ENCODE measurements around the gene GFY.
"Not testable (repeated sequence)": the region's sequence is repeated elsewhere in the genome, so short reads cannot be mapped to it uniquely, and the experiment has no call there.

Gene GFY

DNA sequence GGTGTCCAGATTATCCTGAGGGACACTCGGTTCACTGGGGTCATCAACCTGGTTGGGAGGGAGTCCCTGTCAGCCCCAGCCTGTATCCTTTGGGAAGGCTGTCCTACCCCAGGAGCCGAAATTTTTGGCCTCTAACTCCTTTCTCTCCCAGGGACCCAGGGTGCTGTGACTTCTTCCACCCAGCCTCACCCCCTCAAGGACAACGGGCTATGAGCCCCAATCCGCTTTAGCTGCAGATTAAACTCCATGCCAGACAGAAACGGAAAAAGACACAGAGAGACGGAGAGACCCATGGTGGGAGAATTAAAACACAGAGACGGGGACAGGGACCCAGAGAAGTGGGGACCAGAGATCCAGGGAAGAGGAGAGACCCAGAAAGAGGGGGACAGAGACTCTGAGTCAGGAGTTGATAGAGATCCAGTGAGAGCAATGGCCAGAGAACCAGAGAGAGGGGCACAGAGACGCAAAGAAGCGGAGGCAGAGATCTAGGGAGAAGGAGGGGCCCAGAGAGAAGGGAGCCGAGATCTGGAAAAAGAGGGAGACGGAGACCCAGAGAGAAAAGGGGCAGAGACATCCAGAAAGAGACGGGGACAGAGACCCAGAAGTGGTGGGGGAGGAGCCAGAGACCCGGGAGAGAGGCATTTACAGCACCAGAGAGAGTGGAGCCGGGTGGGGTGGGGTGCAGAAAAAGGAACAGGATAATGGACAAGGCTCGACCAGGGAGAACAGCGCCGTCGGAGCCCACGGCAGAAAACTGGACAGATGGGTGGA, 15.4 kb downstream of the GFY start:
- H3K4me3 ChIP-seq (ENCODE audit: low read depth, low read length): no peak overlapping the region
- no peak for DNase-seq (ENCODE audit: low read depth)
- no peak for TF ChIP-seq CTCF (conservative IDR thresholded peaks at IDR 0.05; ENCODE audit: low read depth, low read length)

DNA sequence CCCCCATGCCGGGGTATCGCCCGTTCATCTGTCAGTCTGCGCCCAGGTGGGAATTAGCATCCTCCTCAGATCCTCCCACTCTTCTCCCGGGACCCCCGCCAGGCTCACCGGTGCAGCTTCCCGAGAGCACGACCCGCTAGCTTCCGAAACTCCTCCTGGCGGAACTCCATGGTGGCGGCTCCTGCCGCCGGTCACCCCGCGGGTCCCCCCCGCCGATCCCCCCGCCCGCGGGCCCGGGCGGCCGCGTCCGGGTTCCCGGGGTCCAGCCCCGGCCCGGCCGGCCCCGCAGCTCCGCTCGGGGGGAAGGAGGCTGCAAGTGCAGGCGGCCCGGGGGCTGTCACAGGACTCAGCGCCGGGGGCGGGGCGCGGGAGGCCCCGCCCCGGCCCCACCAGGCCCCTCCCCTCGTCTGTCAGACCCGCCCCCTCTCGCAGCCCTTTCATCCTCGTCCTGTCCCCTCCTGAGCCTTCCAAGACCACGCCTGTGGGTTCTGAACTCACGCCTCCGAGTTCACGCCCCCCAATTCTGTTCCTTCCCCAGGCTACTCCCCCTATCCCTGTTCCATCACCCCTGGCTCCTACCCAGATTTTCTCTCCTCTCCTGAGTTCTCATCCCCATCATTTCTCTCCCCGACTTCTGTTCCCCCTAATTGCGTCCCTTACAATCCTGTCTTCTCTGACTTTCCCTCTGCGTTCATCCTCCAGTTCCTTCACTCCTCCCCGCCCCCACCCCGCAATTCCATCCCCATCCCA, 16.2 kb downstream of the GFY start, which contains the start of gene SLC17A7:
SLC17A7 (minus strand) TSS at position 318 of the 750 bp plus-strand sequence; CDS start at position 170, 148 bp downstream.
- DNase-seq (ENCODE audit: low read depth): no peak
- H3K4me3 ChIP-seq (ENCODE audit: low read depth, low read length): no peak within 1 kb of the TSS
- TF ChIP-seq CTCF (conservative IDR thresholded peaks at IDR 0.05; ENCODE audit: low read depth, low read length): no peak

DNA sequence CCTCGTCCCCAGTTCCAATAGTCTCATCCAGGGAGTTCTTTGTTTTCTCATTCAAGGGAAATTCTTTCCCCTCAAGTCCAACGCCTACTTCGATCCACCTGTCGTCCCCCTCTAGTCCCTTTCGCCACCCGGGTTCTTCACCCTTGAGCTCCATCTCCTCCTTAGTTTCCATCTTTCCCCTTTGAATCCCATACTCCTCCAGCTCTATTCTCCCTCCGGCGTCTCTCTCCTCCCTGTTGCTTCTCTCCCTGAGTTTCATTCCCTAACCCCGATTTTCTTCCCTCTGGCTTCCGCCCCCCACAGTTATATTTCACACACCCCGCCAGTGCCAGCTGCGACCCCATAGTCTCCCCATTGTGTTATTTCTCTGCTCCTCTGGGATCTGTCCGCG, 16.8 kb downstream of the GFY start:
- no peak overlapping the region for H3K4me3 ChIP-seq (ENCODE audit: low read depth, low read length)
- TF ChIP-seq CTCF (conservative IDR thresholded peaks at IDR 0.05; ENCODE audit: low read depth, low read length): no peak
- no peak for DNase-seq (ENCODE audit: low read depth)

DNA sequence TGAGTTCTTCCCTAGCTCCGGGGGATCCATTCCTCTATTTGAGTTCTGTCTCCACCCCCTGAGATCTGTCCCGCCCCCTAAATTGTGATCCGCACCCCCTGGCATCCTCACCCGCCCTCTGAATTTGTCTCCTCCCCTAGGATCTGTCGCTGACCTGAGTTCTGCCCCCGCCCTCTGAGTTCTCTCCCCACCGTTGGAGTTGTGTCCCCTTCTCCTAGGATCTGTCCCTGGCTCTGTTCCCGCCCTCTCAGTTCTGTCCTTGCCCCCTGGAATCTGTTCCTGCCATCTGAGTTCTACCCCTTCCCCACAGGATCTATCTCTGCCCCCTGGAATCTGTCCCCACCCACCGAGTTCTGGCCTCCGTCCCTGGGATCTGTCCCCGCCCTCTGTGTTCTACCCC, 17.2 kb downstream of the GFY start:
- TF ChIP-seq CTCF (conservative IDR thresholded peaks at IDR 0.05; ENCODE audit: low read depth, low read length): no peak
- no peak overlapping the region for H3K4me3 ChIP-seq (ENCODE audit: low read depth, low read length)
- no peak for DNase-seq (ENCODE audit: low read depth)

DNA sequence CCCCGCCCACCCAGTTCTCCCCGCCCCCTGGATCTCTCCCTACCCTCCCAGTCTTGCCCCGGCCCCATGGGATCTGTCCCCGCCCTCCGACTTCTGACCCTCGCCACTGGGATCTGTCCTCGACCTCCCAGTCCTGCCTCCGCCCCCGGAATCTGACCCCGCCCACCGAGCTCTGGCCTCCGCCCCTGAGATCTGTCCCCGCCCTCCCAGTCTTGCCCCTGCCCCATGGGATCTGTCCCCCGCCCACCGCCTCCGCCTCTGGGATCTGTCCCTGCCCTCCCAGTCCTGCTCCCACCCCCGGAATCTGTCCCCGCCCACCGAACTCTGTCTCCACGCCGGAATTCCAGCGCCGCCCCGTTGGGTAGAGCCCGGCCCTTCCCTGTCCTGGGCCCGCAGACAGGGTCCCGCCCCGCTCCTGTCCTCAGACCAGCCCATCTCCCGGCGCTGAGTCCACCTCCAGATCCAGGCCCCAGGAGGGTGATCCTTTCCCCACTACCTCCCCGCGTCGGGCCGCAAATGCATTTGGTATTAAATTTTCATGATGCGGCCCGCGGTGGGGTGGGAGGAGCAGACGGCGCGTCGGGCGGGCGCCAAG, 17.7 kb downstream of the GFY start:
- H3K4me3 ChIP-seq (ENCODE audit: low read depth, low read length): peak overlapping the region; percentile 67
- DNase-seq (ENCODE audit: low read depth): peak; percentile 73
- TF ChIP-seq CTCF (conservative IDR thresholded peaks at IDR 0.05; ENCODE audit: low read depth, low read length): no peak

DNA sequence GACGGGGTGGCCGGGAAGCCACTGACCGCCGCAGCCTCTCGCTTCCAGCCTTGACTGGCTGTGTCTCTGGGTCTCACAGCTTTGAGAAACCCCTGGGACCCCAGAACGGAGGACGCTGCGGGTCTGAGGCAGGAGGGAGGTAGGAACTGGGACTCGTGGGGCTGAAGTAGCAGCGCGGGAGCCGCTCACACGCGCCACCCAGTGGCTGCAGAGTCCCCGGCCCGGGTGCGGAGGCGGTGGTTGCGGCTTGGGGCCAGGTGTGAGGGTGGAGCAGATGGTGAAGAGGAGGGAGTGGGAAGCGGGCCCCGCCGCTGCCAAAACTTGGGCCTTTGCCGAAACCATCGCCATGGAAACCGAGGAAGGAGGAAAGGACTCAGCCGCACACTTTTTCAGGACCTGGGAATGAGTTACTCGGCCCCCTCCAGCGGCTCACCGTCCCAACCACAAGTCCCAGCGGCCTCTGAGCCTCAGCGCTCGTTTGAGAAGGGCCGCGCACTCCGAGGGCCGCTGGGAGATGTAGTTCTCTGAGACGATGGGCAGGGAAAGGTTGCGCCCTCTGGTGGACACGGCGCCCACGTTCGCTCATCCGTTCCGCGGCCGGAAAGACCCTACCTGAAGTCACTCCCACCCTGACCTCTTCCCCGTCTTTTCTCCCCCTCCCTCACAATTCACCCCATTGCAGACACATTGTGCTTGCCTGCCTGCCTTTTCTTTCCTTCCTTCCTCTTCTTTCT, 18.3 kb downstream of the GFY start:
- H3K4me3 ChIP-seq (ENCODE audit: low read depth, low read length): peak overlapping the region; percentile 67
- TF ChIP-seq CTCF (conservative IDR thresholded peaks at IDR 0.05; ENCODE audit: low read depth, low read length): peak; percentile 88
- DNase-seq (ENCODE audit: low read depth): peak; percentile 97

DNA sequence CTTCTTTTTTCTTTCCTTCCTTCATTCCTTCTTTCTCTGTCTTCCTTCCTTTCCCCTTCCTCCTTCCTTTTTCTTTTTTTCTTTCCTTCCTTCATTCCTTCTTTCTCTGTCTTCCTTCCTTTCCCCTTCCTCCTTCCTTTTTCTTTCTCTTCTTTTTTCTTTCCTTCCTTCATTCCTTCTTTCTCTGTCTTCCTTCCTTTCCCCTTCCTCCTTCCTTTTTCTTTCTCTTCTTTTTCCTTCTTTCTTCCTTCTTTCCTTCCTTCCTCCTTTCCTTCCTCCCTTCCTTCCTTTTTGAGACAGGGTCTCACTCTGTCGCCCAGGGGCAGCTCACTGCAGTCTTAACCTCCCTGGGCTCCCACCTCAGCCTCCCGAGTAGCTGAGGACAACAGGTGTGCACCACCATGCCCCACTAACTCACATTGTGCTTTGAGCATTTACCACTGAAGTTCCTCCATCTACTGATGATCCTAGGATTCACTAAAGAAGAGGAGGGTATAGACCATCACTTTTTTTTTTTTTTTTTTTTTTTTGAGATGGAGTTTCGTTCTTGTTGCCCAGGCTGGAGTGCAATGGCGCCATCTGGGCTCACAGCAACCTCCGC, 19.0 kb downstream of the GFY start:
- DNase-seq (ENCODE audit: low read depth); H3K4me3 ChIP-seq (ENCODE audit: low read depth, low read length): not testable (repeated sequence)

Data from choroid plexus epithelial cell (primary cell).